ENCODE results near the gene ELOA.

Gene ELOA

DNA sequence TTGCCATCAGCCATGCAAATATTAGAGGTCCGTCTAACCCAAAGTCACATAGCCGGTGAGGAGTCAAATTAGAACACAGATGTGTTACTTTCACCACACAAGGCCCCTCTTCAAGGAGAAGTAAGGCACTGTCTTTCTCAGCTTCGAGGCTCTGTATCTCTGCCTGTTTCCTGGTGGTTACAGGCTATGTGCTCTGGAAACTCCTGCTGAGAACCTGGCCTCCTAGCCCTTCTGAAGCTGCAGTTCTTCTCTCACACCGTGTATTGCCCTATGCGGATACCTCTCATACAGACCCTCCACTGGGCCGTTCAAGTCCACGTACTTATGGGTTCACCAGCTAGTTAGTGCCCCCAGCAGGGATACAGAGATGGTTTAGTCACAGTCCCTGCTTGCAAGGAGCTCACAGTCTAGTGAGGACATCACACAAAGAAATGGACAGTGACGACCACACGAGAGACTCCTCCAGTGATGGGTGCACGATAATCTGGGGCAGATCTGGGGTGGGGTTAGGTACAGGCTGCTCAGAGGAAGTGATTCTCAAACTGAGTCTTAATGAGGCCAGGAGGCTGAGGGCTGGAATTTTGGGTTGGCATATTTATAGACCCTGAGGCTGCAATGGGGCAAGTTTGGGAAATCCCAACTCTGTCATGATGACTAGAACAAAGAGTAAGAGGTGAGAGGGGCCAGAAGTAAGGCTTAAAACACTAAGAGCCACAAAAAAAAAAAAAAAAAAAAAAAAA, 22.8 kb upstream of the ELOA start:
- H3K4me1 ChIP-seq (ENCODE audit: control insufficient read depth, insufficient read depth, low read length), result 0 out of 2 replicates have a peak, but pooled peaks cover 2% of the 10 kb centered on the region
- CTCF ChIA-PET, result no interaction called here

DNA sequence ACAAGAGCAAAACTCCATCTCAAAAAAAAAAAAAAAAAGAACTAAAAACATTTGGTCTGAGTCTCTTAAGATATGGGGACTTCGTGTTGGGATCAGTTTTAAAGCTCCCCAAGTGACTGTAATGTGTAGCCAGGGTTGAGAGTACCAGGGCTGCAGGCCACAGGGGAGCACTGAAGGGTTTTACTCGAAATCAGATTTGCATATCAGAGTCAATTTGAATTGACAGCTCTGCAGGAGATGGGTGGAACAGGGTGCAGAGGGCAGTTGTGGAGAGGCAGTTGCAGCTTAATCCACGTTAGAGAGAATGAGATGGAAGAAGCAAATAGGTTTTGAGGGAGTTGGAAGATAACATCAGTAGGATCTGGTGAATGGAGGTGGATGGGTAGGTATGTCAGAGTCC, 20.6 kb upstream of the ELOA start:
- no peaks in the 10 kb centered on the region for H3K9me3 ChIP-seq (ENCODE audit: control insufficient read depth, insufficient read depth, low read depth, low read length)
- ChIA-PET POLR2A (interaction anchor here (1.5 kb wide), 1 partner anchor 21 kb away, joined by 3 read pairs; the partner anchor contains the start of gene ELOA), CTCF (interaction anchor here (0.5 to 0.7 kb wide), 2 partner anchors 49 to 742 kb away, joined by 3 to 6 read pairs; no protein-coding TSS in a partner anchor)
- H3K4me1 ChIP-seq (ENCODE audit: control insufficient read depth, insufficient read depth, low read length), result 0 out of 2 replicates have a peak, but pooled peaks cover 2% of the 10 kb centered on the region
- no peak overlapping the region for H3K27ac ChIP-seq (ENCODE audit: extremely low read depth, low read depth, low read length)
- TF ChIP-seq, protein P1, sequence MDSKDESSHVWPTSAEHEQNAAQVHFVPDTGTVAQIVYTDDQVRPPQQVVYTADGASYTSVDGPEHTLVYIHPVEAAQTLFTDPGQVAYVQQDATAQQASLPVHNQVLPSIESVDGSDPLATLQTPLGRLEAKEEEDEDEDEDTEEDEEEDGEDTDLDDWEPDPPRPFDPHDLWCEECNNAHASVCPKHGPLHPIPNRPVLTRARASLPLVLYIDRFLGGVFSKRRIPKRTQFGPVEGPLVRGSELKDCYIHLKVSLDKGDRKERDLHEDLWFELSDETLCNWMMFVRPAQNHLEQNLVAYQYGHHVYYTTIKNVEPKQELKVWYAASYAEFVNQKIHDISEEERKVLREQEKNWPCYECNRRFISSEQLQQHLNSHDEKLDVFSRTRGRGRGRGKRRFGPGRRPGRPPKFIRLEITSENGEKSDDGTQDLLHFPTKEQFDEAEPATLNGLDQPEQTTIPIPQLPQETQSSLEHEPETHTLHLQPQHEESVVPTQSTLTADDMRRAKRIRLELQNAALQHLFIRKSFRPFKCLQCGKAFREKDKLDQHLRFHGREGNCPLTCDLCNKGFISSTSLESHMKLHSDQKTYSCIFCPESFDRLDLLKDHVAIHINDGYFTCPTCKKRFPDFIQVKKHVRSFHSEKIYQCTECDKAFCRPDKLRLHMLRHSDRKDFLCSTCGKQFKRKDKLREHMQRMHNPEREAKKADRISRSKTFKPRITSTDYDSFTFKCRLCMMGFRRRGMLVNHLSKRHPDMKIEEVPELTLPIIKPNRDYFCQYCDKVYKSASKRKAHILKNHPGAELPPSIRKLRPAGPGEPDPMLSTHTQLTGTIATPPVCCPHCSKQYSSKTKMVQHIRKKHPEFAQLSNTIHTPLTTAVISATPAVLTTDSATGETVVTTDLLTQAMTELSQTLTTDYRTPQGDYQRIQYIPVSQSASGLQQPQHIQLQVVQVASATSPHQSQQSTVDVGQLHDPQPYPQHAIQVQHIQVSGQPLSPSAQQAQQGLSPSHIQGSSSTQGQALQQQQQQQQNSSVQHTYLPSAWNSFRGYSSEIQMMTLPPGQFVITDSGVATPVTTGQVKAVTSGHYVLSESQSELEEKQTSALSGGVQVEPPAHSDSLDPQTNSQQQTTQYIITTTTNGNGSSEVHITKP (tag by site-specific recombination; IDR thresholded peaks at IDR 0.05), result no peak
- no peak for TF ChIP-seq ZSCAN16 (tag by site-specific recombination; IDR thresholded peaks at IDR 0.05)
- no peak for TF ChIP-seq ZNF600 (tag by site-specific recombination; IDR thresholded peaks at IDR 0.05)
- no peak for TF ChIP-seq GLIS1 (tag by site-specific recombination; IDR thresholded peaks at IDR 0.05)
- TF ChIP-seq BCL11B (tag by site-specific recombination; IDR thresholded peaks at IDR 0.05; ENCODE audit: low read depth), result no peak
- TF ChIP-seq, protein P2, sequence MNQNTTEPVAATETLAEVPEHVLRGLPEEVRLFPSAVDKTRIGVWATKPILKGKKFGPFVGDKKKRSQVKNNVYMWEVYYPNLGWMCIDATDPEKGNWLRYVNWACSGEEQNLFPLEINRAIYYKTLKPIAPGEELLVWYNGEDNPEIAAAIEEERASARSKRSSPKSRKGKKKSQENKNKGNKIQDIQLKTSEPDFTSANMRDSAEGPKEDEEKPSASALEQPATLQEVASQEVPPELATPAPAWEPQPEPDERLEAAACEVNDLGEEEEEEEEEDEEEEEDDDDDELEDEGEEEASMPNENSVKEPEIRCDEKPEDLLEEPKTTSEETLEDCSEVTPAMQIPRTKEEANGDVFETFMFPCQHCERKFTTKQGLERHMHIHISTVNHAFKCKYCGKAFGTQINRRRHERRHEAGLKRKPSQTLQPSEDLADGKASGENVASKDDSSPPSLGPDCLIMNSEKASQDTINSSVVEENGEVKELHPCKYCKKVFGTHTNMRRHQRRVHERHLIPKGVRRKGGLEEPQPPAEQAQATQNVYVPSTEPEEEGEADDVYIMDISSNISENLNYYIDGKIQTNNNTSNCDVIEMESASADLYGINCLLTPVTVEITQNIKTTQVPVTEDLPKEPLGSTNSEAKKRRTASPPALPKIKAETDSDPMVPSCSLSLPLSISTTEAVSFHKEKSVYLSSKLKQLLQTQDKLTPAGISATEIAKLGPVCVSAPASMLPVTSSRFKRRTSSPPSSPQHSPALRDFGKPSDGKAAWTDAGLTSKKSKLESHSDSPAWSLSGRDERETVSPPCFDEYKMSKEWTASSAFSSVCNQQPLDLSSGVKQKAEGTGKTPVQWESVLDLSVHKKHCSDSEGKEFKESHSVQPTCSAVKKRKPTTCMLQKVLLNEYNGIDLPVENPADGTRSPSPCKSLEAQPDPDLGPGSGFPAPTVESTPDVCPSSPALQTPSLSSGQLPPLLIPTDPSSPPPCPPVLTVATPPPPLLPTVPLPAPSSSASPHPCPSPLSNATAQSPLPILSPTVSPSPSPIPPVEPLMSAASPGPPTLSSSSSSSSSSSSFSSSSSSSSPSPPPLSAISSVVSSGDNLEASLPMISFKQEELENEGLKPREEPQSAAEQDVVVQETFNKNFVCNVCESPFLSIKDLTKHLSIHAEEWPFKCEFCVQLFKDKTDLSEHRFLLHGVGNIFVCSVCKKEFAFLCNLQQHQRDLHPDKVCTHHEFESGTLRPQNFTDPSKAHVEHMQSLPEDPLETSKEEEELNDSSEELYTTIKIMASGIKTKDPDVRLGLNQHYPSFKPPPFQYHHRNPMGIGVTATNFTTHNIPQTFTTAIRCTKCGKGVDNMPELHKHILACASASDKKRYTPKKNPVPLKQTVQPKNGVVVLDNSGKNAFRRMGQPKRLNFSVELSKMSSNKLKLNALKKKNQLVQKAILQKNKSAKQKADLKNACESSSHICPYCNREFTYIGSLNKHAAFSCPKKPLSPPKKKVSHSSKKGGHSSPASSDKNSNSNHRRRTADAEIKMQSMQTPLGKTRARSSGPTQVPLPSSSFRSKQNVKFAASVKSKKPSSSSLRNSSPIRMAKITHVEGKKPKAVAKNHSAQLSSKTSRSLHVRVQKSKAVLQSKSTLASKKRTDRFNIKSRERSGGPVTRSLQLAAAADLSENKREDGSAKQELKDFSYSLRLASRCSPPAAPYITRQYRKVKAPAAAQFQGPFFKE (tag by site-specific recombination; IDR thresholded peaks at IDR 0.05; ENCODE audit: borderline replicate concordance), result no peak
- TF ChIP-seq ZNF146 (tag by site-specific recombination; IDR thresholded peaks at IDR 0.05), result no peak
- no peak for TF ChIP-seq ZNF776 (tag by site-specific recombination; IDR thresholded peaks at IDR 0.05; ENCODE audit: borderline replicate concordance)
- no peak for TF ChIP-seq BCL11A (tag by site-specific recombination; IDR thresholded peaks at IDR 0.05; ENCODE audit: low read depth)
- TF ChIP-seq, protein P3, sequence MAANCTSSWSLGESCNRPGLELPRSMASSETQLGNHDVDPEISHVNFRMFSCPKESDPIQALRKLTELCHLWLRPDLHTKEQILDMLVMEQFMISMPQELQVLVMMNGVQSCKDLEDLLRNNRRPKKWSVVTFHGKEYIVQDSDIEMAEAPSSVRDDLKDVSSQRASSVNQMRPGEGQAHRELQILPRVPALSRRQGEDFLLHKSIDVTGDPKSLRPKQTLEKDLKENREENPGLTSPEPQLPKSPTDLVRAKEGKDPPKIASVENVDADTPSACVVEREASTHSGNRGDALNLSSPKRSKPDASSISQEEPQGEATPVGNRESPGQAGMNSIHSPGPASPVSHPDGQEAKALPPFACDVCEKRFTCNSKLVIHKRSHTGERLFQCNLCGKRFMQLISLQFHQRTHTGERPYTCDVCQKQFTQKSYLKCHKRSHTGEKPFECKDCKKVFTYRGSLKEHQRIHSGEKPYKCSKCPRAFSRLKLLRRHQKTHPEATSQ (tag by site-specific recombination; IDR thresholded peaks at IDR 0.05), result no peak
- no peak for TF ChIP-seq ZNF843 (tag by site-specific recombination; IDR thresholded peaks at IDR 0.05)
- TF ChIP-seq, protein P4, sequence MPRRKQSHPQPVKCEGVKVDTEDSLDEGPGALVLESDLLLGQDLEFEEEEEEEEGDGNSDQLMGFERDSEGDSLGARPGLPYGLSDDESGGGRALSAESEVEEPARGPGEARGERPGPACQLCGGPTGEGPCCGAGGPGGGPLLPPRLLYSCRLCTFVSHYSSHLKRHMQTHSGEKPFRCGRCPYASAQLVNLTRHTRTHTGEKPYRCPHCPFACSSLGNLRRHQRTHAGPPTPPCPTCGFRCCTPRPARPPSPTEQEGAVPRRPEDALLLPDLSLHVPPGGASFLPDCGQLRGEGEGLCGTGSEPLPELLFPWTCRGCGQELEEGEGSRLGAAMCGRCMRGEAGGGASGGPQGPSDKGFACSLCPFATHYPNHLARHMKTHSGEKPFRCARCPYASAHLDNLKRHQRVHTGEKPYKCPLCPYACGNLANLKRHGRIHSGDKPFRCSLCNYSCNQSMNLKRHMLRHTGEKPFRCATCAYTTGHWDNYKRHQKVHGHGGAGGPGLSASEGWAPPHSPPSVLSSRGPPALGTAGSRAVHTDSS (tag by site-specific recombination; IDR thresholded peaks at IDR 0.05), result no peak
- TF ChIP-seq KLF16 (tag by site-specific recombination; IDR thresholded peaks at IDR 0.05), result no peak
- TF ChIP-seq RBAK (tag by site-specific recombination; IDR thresholded peaks at IDR 0.05), result no peak
- H3K36me3 ChIP-seq (ENCODE audit: control insufficient read depth in 2 of 2, insufficient read depth in 1 of 2, low read length in 2 of 2), result no peaks in the 10 kb centered on the region; a peak in 1 of 3 replicates
- no peak overlapping the region for H3K4me3 ChIP-seq (ENCODE audit: low read depth, low read length)

More for the DNA sequence above, 22.8 kb upstream of the ELOA start:
- TF ChIP-seq ZNF530 (tag by site-specific recombination; IDR thresholded peaks at IDR 0.05; ENCODE audit: low read depth) (no peak), ZNF324 (tag by site-specific recombination; IDR thresholded peaks at IDR 0.05) (no peak), ZNF114 (tag by site-specific recombination; IDR thresholded peaks at IDR 0.05) (no peak), ZNF555 (tag by site-specific recombination; conservative IDR thresholded peaks at IDR 0.05) (no peak), ZNF311 (tag by site-specific recombination; IDR thresholded peaks at IDR 0.05; ENCODE audit: borderline replicate concordance) (no peak)
- TF ChIP-seq, protein P5, sequence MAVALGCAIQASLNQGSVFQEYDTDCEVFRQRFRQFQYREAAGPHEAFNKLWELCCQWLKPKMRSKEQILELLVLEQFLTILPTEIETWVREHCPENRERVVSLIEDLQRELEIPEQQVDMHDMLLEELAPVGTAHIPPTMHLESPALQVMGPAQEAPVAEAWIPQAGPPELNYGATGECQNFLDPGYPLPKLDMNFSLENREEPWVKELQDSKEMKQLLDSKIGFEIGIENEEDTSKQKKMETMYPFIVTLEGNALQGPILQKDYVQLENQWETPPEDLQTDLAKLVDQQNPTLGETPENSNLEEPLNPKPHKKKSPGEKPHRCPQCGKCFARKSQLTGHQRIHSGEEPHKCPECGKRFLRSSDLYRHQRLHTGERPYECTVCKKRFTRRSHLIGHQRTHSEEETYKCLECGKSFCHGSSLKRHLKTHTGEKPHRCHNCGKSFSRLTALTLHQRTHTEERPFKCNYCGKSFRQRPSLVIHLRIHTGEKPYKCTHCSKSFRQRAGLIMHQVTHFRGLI (tag by site-specific recombination; IDR thresholded peaks at IDR 0.05), result no peak
- no peaks in the 10 kb centered on the region for H3K9me3 ChIP-seq (ENCODE audit: control insufficient read depth, insufficient read depth, low read depth, low read length)
- no peak overlapping the region for H3K27ac ChIP-seq (ENCODE audit: extremely low read depth, low read depth, low read length)
- H3K4me3 ChIP-seq (ENCODE audit: low read depth, low read length), result no peak overlapping the region
- POLR2A ChIA-PET, result interaction anchor here (0.6 kb wide), 1 partner anchor 25 kb away, joined by 3 read pairs; no protein-coding TSS in a partner anchor
- peaks cover 0 to 1% of the 10 kb centered on the region in 2 experiments; a peak in 1 of 3 replicates for H3K36me3 ChIP-seq (ENCODE audit: control insufficient read depth in 2 of 2, insufficient read depth in 1 of 2, low read length in 2 of 2)
